Measurements from ENCODE around the gene CABP4. TPM values are rescaled to one million over a fixed set of nuclear protein-coding genes. Genes with fewer than 3 reads are reported as not detected.
"Not testable (repeated sequence)": the region's sequence is repeated elsewhere in the genome, so short reads cannot be mapped to it uniquely, and the experiment has no call there.

Gene CABP4
- total and polyA plus RNA-seq, 9 donors: 0.29 to 1.2 (median 0.66) TPM

DNA sequence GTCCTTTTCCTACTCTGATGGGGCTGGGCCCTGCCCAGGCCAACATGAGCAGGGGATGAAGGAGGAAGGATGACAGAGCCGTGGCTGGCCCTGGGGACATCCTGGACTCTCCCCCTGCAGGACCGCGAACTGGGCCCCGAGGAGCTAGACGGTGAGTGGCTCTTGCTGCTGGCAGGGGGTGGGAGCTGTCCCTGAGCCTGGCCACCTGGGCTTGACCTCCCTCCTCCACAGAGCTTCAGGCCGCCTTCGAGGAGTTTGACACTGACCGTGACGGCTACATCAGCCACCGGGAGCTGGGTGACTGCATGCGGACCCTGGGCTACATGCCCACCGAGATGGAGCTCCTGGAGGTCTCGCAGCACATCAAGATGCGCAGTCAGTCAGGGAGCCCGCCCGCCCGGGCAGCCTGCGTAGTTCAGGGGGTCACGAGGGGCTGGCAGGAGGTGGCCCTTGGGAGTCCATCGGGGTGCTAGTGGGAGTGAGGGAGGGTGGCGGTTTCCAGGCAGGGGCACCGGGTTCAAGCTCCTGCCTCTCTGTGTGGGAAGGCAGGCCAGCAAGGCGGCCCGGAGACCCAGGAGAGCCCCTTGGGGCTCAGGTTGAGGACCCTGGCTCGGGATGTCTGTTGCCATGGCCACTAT lies 1.0 kb downstream of the CABP4 start:
- H3K4me1 ChIP-seq (ENCODE audit: control insufficient read depth, insufficient read depth, low read length): peaks cover 9% of the 10 kb centered on the region
- H3K4me3 ChIP-seq (ENCODE audit: low read length): no peak overlapping the region
- H3K27me3 ChIP-seq (ENCODE audit: control insufficient read depth, insufficient read depth, low read length): peaks cover 4% of the 10 kb centered on the region
- no peaks in the 10 kb centered on the region for H3K36me3 ChIP-seq (ENCODE audit: control insufficient read depth, insufficient read depth, low read length)
- no peak overlapping the region for H3K27ac ChIP-seq (ENCODE audit: low read length)
- no peak for DNase-seq
- WGBS (ENCODE audit: insufficient coverage): 81% methylated on average over 18 of the region's 25 CpGs
- no peaks in the 10 kb centered on the region for H3K9me3 ChIP-seq (replicated peaks; ENCODE audit: control insufficient read depth, low read depth, low read length)

DNA sequence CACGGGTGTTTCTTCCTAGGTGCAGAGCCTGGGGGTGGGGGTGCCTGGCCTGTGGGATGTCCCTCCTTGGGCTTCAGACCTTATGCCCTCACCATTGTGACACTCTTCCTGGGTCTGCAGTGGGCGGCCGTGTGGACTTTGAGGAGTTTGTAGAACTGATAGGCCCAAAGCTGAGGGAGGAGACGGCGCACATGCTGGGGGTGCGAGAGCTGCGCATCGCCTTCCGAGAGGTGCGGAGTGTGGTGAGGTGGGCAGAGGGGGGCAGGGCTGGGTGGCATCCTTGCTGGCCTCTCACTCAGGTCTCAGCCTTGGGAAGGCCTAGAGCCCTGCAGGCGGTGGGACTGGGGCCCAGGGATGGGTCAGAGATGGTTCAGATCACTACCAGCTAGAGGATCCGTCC lies 2.3 kb downstream of the CABP4 start:
- no peaks in the 10 kb centered on the region for H3K9me3 ChIP-seq (replicated peaks; ENCODE audit: control insufficient read depth, low read depth, low read length)
- WGBS (ENCODE audit: insufficient coverage): 95% methylated on average over 11 of the region's 12 CpGs
- DNase-seq: no peak

DNA sequence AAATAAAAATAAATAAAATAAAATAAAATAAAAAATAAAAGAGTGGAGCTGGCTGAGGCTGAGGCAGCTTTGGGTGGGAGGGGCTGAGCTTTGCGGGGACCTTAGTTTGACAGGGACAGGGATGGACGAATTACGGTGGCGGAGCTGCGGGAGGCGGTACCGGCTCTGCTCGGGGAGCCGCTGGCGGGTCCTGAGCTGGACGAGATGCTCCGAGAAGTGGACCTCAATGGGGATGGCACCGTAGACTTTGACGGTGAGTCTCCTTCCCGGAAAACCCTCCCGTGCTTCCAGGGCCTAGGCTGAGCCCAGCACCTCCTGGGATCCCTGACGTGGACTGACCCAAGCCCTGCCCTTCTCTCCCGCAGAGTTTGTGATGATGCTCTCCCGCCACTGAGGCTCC lies 3.1 kb downstream of the CABP4 start:
- no peak overlapping the region for H3K27ac ChIP-seq (ENCODE audit: low read length)
- no peaks in the 10 kb centered on the region for H3K36me3 ChIP-seq (ENCODE audit: control insufficient read depth, insufficient read depth, low read length)
- H3K4me3 ChIP-seq (ENCODE audit: low read length): no peak overlapping the region
- whole genome bisulfite sequencing (ENCODE audit: insufficient coverage): 77% methylated on average over 16 of the region's 19 CpGs
- DNase-seq: no peak
- no peaks in the 10 kb centered on the region for H3K9me3 ChIP-seq (replicated peaks; ENCODE audit: control insufficient read depth, low read depth, low read length)
- no peaks in the 10 kb centered on the region for H3K4me1 ChIP-seq (ENCODE audit: control insufficient read depth, insufficient read depth, low read length)
- H3K27me3 ChIP-seq (ENCODE audit: control insufficient read depth, insufficient read depth, low read length): peaks cover 4% of the 10 kb centered on the region

More for the DNA sequence above, 2.3 kb downstream of the CABP4 start:
- Histone ChIP-seq H3K4me3 (ENCODE audit: low read length) (no peak overlapping the region), H3K27me3 (ENCODE audit: control insufficient read depth, insufficient read depth, low read length) (peaks cover 4% of the 10 kb centered on the region), H3K36me3 (ENCODE audit: control insufficient read depth, insufficient read depth, low read length) (no peaks in the 10 kb centered on the region), H3K27ac (ENCODE audit: low read length) (no peak overlapping the region), H3K4me1 (ENCODE audit: control insufficient read depth, insufficient read depth, low read length) (peaks cover 2% of the 10 kb centered on the region)

DNA sequence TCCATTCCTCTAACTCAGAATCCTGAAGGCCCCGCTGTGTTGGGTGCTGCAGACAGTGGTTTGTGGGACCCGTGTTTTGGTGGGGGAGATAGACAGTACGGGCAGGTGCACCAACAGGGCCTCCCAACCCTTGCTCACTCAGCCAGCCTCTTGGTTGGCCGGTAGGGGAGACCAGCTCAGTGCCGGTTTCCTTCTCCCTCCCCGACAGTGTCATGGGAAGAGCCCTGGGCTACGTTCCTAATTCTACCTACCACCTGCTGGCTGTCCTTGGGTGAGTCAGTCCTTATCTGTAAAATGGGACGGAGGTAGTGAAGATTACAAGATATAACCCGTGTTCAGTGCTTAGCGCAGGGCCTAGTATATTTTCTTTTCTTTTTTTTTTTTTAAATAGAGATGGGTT lies 8.0 kb downstream of the CABP4 start:
- Histone ChIP-seq H3K4me3 (ENCODE audit: low read length) (no peak overlapping the region), H3K4me1 (ENCODE audit: control insufficient read depth, insufficient read depth, low read length) (peaks cover 25% of the 10 kb centered on the region), H3K27me3 (ENCODE audit: control insufficient read depth, insufficient read depth, low read length) (no peaks in the 10 kb centered on the region), H3K9me3 (replicated peaks; ENCODE audit: control insufficient read depth, low read depth, low read length) (no peaks in the 10 kb centered on the region), H3K36me3 (ENCODE audit: control insufficient read depth, insufficient read depth, low read length) (peaks cover 9% of the 10 kb centered on the region), H3K27ac (ENCODE audit: low read length) (no peak overlapping the region)
- 88% methylated on average over 2 of the region's 10 CpGs for WGBS (ENCODE audit: insufficient coverage)
- DNase-seq: no peak

DNA sequence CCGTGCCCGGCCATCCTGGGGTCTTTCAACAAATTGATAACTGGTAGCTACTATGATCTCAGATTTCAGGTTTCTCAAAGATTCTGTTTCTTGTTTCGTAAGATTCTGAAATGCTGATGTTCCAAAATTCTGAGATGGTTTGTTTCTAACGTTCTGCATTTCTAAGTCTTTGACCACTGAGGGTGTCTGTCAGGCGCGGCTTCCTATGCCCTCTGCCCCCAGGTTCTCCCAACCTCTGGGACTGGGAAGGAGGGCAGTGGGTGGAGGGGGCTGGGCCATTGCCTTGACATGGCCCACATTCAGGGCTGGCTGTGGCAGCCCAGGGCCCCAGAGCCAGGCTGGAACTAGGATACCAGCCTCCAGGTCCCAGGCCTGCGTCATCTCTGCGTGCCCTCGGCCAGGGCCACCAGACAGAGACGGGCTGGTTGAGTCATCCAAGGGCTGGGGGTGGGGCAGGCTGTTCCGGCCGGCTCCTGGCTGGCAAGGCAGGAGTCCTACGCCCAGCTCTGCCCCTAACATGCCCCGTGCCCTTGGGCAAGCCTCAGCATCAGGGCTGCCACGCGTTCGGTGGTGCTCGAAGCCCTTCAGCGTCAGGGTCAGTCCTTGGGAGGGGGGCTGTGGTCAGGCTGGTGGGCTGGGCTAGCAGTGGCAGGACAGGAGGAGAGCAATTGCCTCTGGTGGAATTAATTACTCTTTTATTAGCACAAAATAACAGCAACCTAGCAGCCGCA lies 8.7 kb downstream of the CABP4 start:
- WGBS (ENCODE audit: insufficient coverage): 84% methylated on average over 11 of the region's 20 CpGs
- Histone ChIP-seq H3K4me3 (ENCODE audit: low read length) (peak overlapping the region; percentile 60), H3K27me3 (ENCODE audit: control insufficient read depth, insufficient read depth, low read length) (no peaks in the 10 kb centered on the region), H3K36me3 (ENCODE audit: control insufficient read depth, insufficient read depth, low read length) (peaks cover 9% of the 10 kb centered on the region), H3K9me3 (replicated peaks; ENCODE audit: control insufficient read depth, low read depth, low read length) (no peaks in the 10 kb centered on the region), H3K27ac (ENCODE audit: low read length) (peak overlapping the region; percentile 82), H3K4me1 (ENCODE audit: control insufficient read depth, insufficient read depth, low read length) (peaks cover 29% of the 10 kb centered on the region)
- DNase-seq: peak; percentile 21

DNA sequence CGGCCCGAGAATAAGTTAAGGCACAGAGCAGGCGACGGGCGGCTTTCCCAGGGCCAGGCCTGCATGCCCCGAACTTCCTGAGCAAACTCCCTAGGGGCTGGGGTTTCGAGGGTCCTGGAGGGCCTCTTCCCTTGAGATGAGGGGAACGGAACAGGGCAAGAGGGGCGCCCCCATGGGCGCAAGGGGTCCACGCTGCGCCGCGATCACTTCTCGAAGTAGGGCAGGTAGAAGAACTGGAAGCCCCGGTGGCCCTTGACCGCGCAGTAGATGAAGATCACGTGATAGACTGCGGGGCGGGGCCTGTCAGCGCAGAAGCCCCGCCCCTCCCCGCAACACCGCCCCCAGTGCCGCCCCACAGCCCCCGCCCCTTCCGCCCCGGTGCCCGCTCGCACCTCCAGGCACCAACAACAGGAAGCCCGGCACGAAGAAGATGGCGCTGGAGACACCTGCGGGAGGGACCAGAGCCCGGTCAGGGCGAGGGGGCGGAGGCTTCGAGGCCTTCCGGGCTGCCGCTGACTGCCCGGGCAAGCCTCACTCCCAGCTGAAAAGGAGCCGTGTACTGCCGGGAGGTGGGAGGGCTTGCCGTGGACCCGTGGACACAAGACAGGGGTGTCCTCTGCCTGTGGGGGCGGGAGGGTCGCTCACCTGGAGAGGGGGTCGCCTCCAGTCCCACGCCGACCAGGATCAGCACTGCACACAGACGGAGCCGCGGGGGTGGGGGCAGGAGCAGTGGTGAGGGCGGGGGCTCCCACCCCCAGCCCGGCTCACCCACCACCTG lies 9.4 kb downstream of the CABP4 start:
- Histone ChIP-seq H3K9me3 (replicated peaks; ENCODE audit: control insufficient read depth, low read depth, low read length) (no peaks in the 10 kb centered on the region), H3K4me1 (ENCODE audit: control insufficient read depth, insufficient read depth, low read length) (peaks cover 33% of the 10 kb centered on the region), H3K36me3 (ENCODE audit: control insufficient read depth, insufficient read depth, low read length) (peaks cover 9% of the 10 kb centered on the region), H3K27me3 (ENCODE audit: control insufficient read depth, insufficient read depth, low read length) (no peaks in the 10 kb centered on the region), H3K27ac (ENCODE audit: low read length) (peak overlapping the region; percentile 82), H3K4me3 (ENCODE audit: low read length) (peak overlapping the region; percentile 60)
- DNase-seq: peak; percentile 76
- 6% methylated on average over 30 of the region's 56 CpGs for WGBS (ENCODE audit: insufficient coverage)

DNA sequence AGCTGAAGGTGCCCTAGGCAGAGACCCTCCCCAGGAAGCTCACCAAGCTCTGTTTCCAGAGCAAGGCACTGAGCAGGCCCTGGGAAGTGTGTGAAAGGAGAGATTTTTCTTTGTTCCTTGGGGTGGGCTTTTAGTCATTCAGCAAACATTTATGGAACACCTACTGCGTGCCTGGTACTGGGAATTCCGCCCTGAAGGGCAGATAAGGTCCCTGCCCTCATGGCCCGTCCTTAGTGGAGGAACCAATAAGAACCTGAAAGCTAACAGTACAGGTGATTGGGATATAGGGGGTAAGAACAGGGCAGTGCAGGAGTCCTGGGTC lies 10.0 kb downstream of the CABP4 start:
- DNase-seq: no peak
- 79% methylated on average over 3 of the region's 3 CpGs for WGBS (ENCODE audit: insufficient coverage)
- peak overlapping the region; percentile 60 for H3K4me3 ChIP-seq (ENCODE audit: low read length)
- peaks cover 9% of the 10 kb centered on the region for H3K36me3 ChIP-seq (ENCODE audit: control insufficient read depth, insufficient read depth, low read length)
- H3K27me3 ChIP-seq (ENCODE audit: control insufficient read depth, insufficient read depth, low read length): no peaks in the 10 kb centered on the region
- peak overlapping the region; percentile 82 for H3K27ac ChIP-seq (ENCODE audit: low read length)
- peaks cover 35% of the 10 kb centered on the region for H3K4me1 ChIP-seq (ENCODE audit: control insufficient read depth, insufficient read depth, low read length)
- no peaks in the 10 kb centered on the region for H3K9me3 ChIP-seq (replicated peaks; ENCODE audit: control insufficient read depth, low read depth, low read length)

DNA sequence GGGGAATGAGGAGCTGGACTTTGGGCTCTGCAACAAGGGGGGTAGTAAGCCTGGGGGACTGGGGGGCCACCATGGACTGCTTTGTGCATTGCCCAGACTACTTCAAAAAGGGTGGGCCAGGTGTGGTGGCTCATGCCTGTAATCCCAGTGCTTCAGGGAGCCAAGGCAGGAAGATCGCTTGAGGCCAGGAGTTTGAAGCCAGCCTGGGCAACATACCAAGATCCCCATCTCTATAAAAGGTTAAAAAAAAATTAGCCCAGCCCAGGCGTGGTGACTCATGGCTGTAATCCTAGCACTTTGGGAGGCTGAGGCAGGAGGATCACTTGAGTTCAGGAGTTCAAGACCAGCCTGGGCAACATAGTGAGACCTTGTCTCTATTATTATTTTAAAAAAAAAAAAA lies 10.4 kb downstream of the CABP4 start:
- not testable (repeated sequence) for H3K36me3 ChIP-seq (ENCODE audit: control insufficient read depth, insufficient read depth, low read length); H3K27me3 ChIP-seq (ENCODE audit: control insufficient read depth, insufficient read depth, low read length); H3K4me3 ChIP-seq (ENCODE audit: low read length); H3K27ac ChIP-seq (ENCODE audit: low read length); DNase-seq; H3K9me3 ChIP-seq (replicated peaks; ENCODE audit: control insufficient read depth, low read depth, low read length)
- no CpG with 5 or more reads among the region's 2 CpGs for WGBS (ENCODE audit: insufficient coverage)
- peaks cover 35% of the 10 kb centered on the region for H3K4me1 ChIP-seq (ENCODE audit: control insufficient read depth, insufficient read depth, low read length)

DNA sequence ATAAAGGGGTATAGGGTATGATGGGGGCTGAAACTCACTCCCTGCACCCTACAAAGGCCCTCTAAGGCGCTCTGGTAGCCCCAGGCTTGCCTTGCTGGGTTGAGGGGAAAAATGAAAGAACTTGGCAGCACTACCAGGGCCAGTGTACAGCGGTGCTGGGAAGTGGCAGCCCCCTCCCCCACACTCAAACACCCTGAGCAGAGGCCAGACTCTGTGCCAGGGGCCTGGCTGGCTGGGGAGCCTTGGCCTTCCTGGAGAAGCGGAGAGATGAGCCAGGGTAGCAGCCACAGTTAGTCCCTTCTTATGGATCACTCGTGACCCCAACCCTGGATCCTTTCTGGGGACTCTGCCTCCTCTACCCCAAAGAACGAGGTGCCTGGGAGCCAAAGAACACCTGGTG lies 11.2 kb downstream of the CABP4 start:
- no peaks in the 10 kb centered on the region for H3K27me3 ChIP-seq (ENCODE audit: control insufficient read depth, insufficient read depth, low read length)
- peaks cover 35% of the 10 kb centered on the region for H3K4me1 ChIP-seq (ENCODE audit: control insufficient read depth, insufficient read depth, low read length)
- no peak overlapping the region for H3K27ac ChIP-seq (ENCODE audit: low read length)
- no peaks in the 10 kb centered on the region for H3K9me3 ChIP-seq (replicated peaks; ENCODE audit: control insufficient read depth, low read depth, low read length)
- WGBS (ENCODE audit: insufficient coverage): 91% methylated on average over 4 of the region's 5 CpGs
- H3K36me3 ChIP-seq (ENCODE audit: control insufficient read depth, insufficient read depth, low read length): peaks cover 9% of the 10 kb centered on the region
- no peak for DNase-seq
- no peak overlapping the region for H3K4me3 ChIP-seq (ENCODE audit: low read length)

All from muscle of leg (tissue), 11 donors.